PC-3 (cell line): ENCODE results near the gene TYW1.
"Not testable (repeated sequence)": the region's sequence is repeated elsewhere in the genome, so short reads cannot be mapped to it uniquely, and the experiment has no call there.

Source experiments
- CTCF ChIP-seq: fragments of 300-600 bp; sonication (generic); conservative IDR thresholded peaks from 2 replicates; pipeline ENCODE4 v1.5.1; 2017; ENCODE audit warnings: antibody characterized with exemption, low read depth, mild to moderate bottlenecking, low read length
- EZH2 ChIP-seq: fragments of 300-600 bp; sonication (generic); IDR thresholded peaks from one replicate; pipeline ENCODE4 v1.6.1; 2017; ENCODE audit warnings: antibody characterized with exemption, mild to moderate bottlenecking, low read length; ENCODE audit not compliant: unreplicated experiment
- EZH2phosphoT487 ChIP-seq: fragments of 300-600 bp; sonication (generic); IDR thresholded peaks from 2 replicates; pipeline ENCODE4 v1.6.1; 2018; ENCODE audit warnings: mild to moderate bottlenecking, antibody characterized with exemption, low read length, borderline replicate concordance

- TF ChIP-seq EZH2phosphoT487, CTCF, EZH2: not testable (repeated sequence)
These were observed 192.5 kb downstream of the TYW1 start for GRCh38 chr7:67189160-67189559.
